Lower leg skin (tissue), 4 donors: Measurements from ENCODE around the gene EMILIN3. TPM values are rescaled to one million over a fixed set of nuclear protein-coding genes. Genes with fewer than 3 reads are reported as not detected.
"Not testable (repeated sequence)": the region's sequence is repeated elsewhere in the genome, so short reads cannot be mapped to it uniquely, and the experiment has no call there.

Source experiments
- DNase-seq, 2 donors: peaks; one replicate each; pipeline ENCODE4 v3.0.0-alpha.2; 2019; ENCODE audit warnings: low spot score in 2 of 2
- H3K4me3 ChIP-seq: fragments of 200-600 bp; sonication (generic); 2 replicates; pipeline ENCODE4 v1.5.1; 2017; ENCODE audit warnings: mild to moderate bottlenecking, low read depth; ENCODE audit not compliant: poor library complexity, severe bottlenecking
- POLR2A ChIP-seq, 2 donors: fragments of 450-650 bp; IDR thresholded peaks; one replicate each; pipeline ENCODE4 v1.6.1; 2016 to 2017; ENCODE audit warnings: antibody characterized with exemption in 2 of 2, mild to moderate bottlenecking in 1 of 2, moderate library complexity in 1 of 2
- WGBS, 2 donors: methylation state at CpG; one replicate each; pipeline ENCODE4 v1.1.5; 2018; 5-methylcytosine and 5-hydroxymethylcytosine counted together
- intact Hi-C: fragments of 100-400 bp; cut with DNase I; formaldehyde crosslinking; loops from one replicate; pipeline ENCODE4 v1.15.0; 2023; ENCODE audit warnings: low total_unique reads
- total RNA-seq, 4 donors: library from RNA; depleted of rRNA; stranded (reverse); fragments of >200 nt; gene quantifications; one replicate each; pipeline ENCODE4 v1.1.0, GENCODE V29; 2016
- TF ChIP-seq, protein P1 (sequence below), 3 donors: fragments of 450-650 bp; IDR thresholded peaks; one replicate each; pipeline ENCODE4 v1.5.1; 2016; ENCODE audit warnings: antibody characterized with exemption in 3 of 3, mild to moderate bottlenecking in 3 of 3, moderate library complexity in 2 of 3

The EMILIN3 gene
- total RNA-seq, 4 donors from 2014 or later = 1.0 to 7.8 (median 5.0) TPM

DNA sequence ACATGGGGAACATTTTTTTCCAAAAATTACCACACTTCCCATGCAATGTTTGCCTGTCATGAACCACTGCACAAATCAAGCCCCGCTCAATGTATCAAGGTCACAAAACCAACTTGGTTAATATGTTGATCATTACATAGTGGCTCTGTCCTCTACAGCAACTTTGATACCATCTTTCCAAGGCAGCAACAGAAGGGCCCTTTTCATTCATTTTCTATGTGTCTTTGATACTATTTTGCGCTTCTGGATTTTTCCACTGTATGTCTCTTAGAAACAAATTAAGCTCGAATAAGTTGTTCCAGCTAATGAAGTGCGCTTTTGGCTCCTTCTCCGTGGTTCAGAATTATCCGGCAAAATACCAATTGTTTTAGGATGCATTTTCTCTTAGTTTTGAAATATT is 50.6 kb downstream of the EMILIN3 start:
- no peak for TF ChIP-seq POLR2A (IDR thresholded peaks at IDR 0.05)
- TF ChIP-seq, protein P1, sequence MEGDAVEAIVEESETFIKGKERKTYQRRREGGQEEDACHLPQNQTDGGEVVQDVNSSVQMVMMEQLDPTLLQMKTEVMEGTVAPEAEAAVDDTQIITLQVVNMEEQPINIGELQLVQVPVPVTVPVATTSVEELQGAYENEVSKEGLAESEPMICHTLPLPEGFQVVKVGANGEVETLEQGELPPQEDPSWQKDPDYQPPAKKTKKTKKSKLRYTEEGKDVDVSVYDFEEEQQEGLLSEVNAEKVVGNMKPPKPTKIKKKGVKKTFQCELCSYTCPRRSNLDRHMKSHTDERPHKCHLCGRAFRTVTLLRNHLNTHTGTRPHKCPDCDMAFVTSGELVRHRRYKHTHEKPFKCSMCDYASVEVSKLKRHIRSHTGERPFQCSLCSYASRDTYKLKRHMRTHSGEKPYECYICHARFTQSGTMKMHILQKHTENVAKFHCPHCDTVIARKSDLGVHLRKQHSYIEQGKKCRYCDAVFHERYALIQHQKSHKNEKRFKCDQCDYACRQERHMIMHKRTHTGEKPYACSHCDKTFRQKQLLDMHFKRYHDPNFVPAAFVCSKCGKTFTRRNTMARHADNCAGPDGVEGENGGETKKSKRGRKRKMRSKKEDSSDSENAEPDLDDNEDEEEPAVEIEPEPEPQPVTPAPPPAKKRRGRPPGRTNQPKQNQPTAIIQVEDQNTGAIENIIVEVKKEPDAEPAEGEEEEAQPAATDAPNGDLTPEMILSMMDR (IDR thresholded peaks at IDR 0.05) = no peak
- intact Hi-C loops = no loop called here
- 60 to 67% methylated on average over 6 of the region's 6 CpGs for WGBS, 2 donors
- DNase-seq = no peak
- no peak overlapping the region for H3K4me3 ChIP-seq

DNA sequence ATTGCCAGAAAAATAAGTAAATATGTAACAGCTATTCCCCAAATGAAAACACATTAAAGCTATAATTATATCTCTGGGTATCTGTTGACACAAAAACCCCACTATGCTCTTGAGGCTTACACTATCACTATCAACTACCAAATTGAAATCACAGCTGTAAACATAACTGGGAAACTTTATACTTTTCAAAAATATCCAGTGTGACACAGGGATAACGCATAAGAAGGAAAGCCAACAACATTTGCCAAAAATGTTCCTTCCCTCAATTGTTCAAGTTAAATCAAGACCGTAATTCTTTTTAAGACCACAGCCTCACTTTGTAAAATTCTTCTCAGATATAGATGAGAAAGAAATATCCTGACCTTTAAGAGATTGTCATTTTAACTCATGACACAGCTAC is 52.2 kb downstream of the EMILIN3 start:
- TF ChIP-seq, protein P1 (IDR thresholded peaks at IDR 0.05) = no peak
- TF ChIP-seq POLR2A (IDR thresholded peaks at IDR 0.05) = no peak

DNA sequence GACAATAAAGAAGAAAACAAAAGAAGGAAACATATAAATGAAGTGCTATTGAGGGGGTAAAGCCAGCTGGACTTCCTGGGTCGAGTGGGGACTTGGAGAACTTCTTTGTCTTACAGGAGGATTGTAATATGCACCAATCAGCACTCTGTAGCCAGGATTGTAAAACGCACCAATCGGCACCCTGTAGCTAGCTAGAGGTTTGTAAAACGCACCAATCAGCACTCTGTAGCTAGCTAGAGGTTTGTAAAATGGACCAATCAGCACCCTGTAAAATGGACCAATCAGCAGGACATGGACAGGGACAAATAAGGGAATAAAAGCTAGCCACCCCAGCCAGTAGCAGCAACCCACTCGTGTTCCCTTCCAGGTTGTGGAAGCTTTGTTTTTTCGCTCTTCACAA is 54.6 kb downstream of the EMILIN3 start:
- H3K4me3 ChIP-seq, intact Hi-C loops: not testable (repeated sequence)
- 88 to 96% methylated on average over 6 of the region's 6 CpGs for WGBS, 2 donors
- peak in 1 of 2 donors; percentile 17 for DNase-seq

More for the DNA sequence above, 52.2 kb downstream of the EMILIN3 start:
- intact Hi-C loops = no loop called here
- 72% methylated on average over 2 of the region's 2 CpGs for WGBS, 2 donors
- no peak for DNase-seq
- H3K4me3 ChIP-seq = no peak overlapping the region

Other genes with a start within 250 kb of the EMILIN3 start
- 100 to 1,000 TPM in 1 of 4 donors, 10 to 100 TPM in 3; 59.0 to 138 (median 72.5) TPM for gene PLCG1, start 229.3 kb downstream of the EMILIN3 start, total RNA-seq
- gene ZHX3, start 49.1 kb downstream of the EMILIN3 start, total RNA-seq = 10 to 100 TPM; 19.3 to 33.1 (median 25.5) TPM
- gene LPIN3, start 26.0 kb downstream of the EMILIN3 start, total RNA-seq = 100 to 1,000 TPM in 1 of 4 donors, 10 to 100 TPM in 3; 53.3 to 135 (median 66.6) TPM